ENCODE measurements around the gene CUTA.

- TF ChIP-seq CTCF (conservative IDR thresholded peaks at IDR 0.05; ENCODE audit: low read length): no peak
- TF ChIP-seq EZH2phosphoT487 (IDR thresholded peaks at IDR 0.05; ENCODE audit: borderline replicate concordance, low read depth, low read length): no peak
Measured at GRCh38 chr6:33392979-33393378, 24.9 kb downstream of the CUTA start.

Data from OCI-LY7 (cell line).